B cell (primary cell): ENCODE data around the gene CABLES2. TPM values are rescaled to one million over a fixed set of nuclear protein-coding genes. Genes with fewer than 3 reads are reported as not detected.

Experiments used
- ATAC-seq: fragments of 200-7000 bp; cut with Tn5 transposase; one replicate; pipeline ENCODE4 v1.10.0; 2021; ENCODE audit warnings: low read depth, mild to moderate bottlenecking, moderate number of reproducible peaks, moderate library complexity
- CTCF ChIA-PET: fragments of 350-600 bp; sonication (Branson Sonifier 250); formaldehyde crosslinking; loops from one replicate; lab custom pipeline; 2021; ENCODE audit warnings: antibody characterized with exemption, inconsistent platforms; lab: Charles Lee
- POLR2A ChIA-PET: fragments of 350-600 bp; sonication (Branson Sonifier 250); formaldehyde crosslinking; loops from one replicate; lab custom pipeline; 2021; ENCODE audit warnings: antibody characterized with exemption; lab: Charles Lee
- DNase-seq: peaks from one replicate; pipeline ENCODE4 v3.0.0; 2013
- H2AFZ ChIP-seq: 2 replicates; pipeline ENCODE4 v1.6.1; 2012; ENCODE audit warnings: mild to moderate bottlenecking, low read depth, low read length; ENCODE audit not compliant: insufficient read depth, poor library complexity, severe bottlenecking
- H3K27ac ChIP-seq, 2 donors: 1 replicate in 1 of 2; 2 replicates in 1 of 2; pipeline ENCODE4 v1.5.1; 2012 to 2013; ENCODE audit warnings: low read length in 2 of 2, mild to moderate bottlenecking in 2 of 2, moderate library complexity in 1 of 2
- H3K27me3 ChIP-seq, 4 experiments: fragments of 200-600 bp in 1 of 4; sonication (generic) in 1 of 4; replicated peaks in 1 of 4; 1 replicate in 2 of 4; 2 replicates in 2 of 4; pipeline versions ENCODE4 v1.6.1 to v1.7.0; 2013 to 2016; ENCODE audit warnings: low read length in 3 of 4, mild to moderate bottlenecking in 2 of 4, mixed read lengths in 1 of 4, moderate library complexity in 1 of 4; ENCODE audit not compliant: insufficient read depth in 4 of 4, control insufficient read depth in 3 of 4; ENCODE audit errors: control extremely low read depth in 1 of 4
- H3K36me3 ChIP-seq, 2 experiments: replicated peaks in 1 of 2; 1 replicate in 1 of 2; 2 replicates in 1 of 2; pipeline versions ENCODE4 v1.6.1 to v1.7.1; 2013; ENCODE audit warnings: low read length in 1 of 2; ENCODE audit not compliant: insufficient read depth in 2 of 2, control insufficient read depth in 1 of 2; ENCODE audit errors: control extremely low read depth in 1 of 2, extremely low read depth in 1 of 2
- H3K4me1 ChIP-seq, 2 donors: fragments of 200-600 bp in 1 of 2; sonication (generic) in 1 of 2; 1 replicate in 1 of 2; 2 replicates in 1 of 2; pipeline versions ENCODE4 v1.5.1 to v1.6.1; 2013 to 2017; ENCODE audit warnings: low read length in 2 of 2; ENCODE audit not compliant: control insufficient read depth in 2 of 2, insufficient read depth in 2 of 2
- H3K4me2 ChIP-seq: replicated peaks from 2 replicates; pipeline ENCODE3; 2012; ENCODE audit warnings: mild to moderate bottlenecking, low read depth, low read length; ENCODE audit not compliant: poor library complexity, severe bottlenecking
- H3K4me3 ChIP-seq, 5 experiments: fragments of 200-600 bp in 1 of 5; sonication (generic) in 1 of 5; 1 replicate in 3 of 5; 2 replicates in 2 of 5; pipeline versions ENCODE4 v1.5.1 to v1.7.0; 2011 to 2016; ENCODE audit warnings: low read length in 4 of 5, mild to moderate bottlenecking in 4 of 5, low read depth in 2 of 5, control low read depth in 1 of 5, moderate library complexity in 1 of 5; ENCODE audit not compliant: insufficient read depth in 1 of 5; ENCODE audit errors: control extremely low read depth in 1 of 5, extremely low read depth in 1 of 5
- H3K79me2 ChIP-seq: fragments of 200-600 bp; sonication (generic); one replicate; pipeline ENCODE4 v1.6.0; 2016; ENCODE audit warnings: low read length; ENCODE audit not compliant: control insufficient read depth, insufficient read depth
- H3K9ac ChIP-seq: fragments of 200-600 bp; sonication (generic); 2 replicates; pipeline ENCODE4 v1.6.1; 2017; ENCODE audit warnings: mild to moderate bottlenecking, low read length, moderate library complexity
- H3K9me3 ChIP-seq, 3 donors: one replicate each; pipeline versions ENCODE4 v1.6.1 to v1.7.1; 2013; ENCODE audit warnings: low read length in 2 of 3; ENCODE audit not compliant: control insufficient read depth in 2 of 3, insufficient read depth in 1 of 3; ENCODE audit errors: control extremely low read depth in 1 of 3
- H4K20me1 ChIP-seq: 2 replicates; pipeline ENCODE4 v1.6.0; 2012; ENCODE audit warnings: mild to moderate bottlenecking, low read length; ENCODE audit not compliant: insufficient read depth, control insufficient read depth, poor library complexity, severe bottlenecking
- H3K27ac Mint-ChIP-seq: one replicate; pipeline ENCODE4 v1.8.0; 2021; ENCODE audit warnings: mixed read lengths
- H3K27me3 Mint-ChIP-seq: one replicate; pipeline ENCODE4 v1.8.0; 2021; ENCODE audit warnings: mixed read lengths
- H3K4me1 Mint-ChIP-seq: one replicate; pipeline ENCODE4 v1.8.0; 2021; ENCODE audit warnings: mixed read lengths
- H3K4me3 Mint-ChIP-seq: one replicate; pipeline ENCODE4 v1.8.0; 2021; ENCODE audit warnings: mixed read lengths
- H3K9me3 Mint-ChIP-seq: one replicate; pipeline ENCODE4 v1.8.0; 2022; ENCODE audit warnings: mixed read lengths; ENCODE audit not compliant: insufficient read depth
- EZH2 ChIP-seq: IDR thresholded peaks from 2 replicates; pipeline ENCODE4 v1.6.1; 2012; ENCODE audit warnings: borderline replicate concordance, low read depth, mild to moderate bottlenecking, moderate library complexity, low read length; ENCODE audit not compliant: insufficient read depth, poor library complexity, severe bottlenecking
- WGBS: methylation state at CpG from one replicate; pipeline ENCODE4 v1.1.5; 2013; ENCODE audit warnings: missing lambda C conversion rate; ENCODE audit not compliant: insufficient coverage; 5-methylcytosine and 5-hydroxymethylcytosine counted together
- intact Hi-C: fragments of 100-400 bp; cut with micrococcal nuclease; formaldehyde crosslinking; loops from one replicate; pipeline ENCODE4 v1.10.0; 2022
- polyA plus RNA-seq: library from polyadenylated mRNA; depleted of rRNA; stranded (reverse); fragments of >200 nt; gene quantifications from 2 replicates; pipeline ENCODE4 v1.2.3, GENCODE V29; 2012
- total RNA-seq, 2 donors: library from RNA; stranded (reverse); fragments of 120-200 nt in 1 of 2; gene quantifications; 1 replicate in 1 of 2; 2 replicates in 1 of 2; pipeline versions ENCODE4 v1.2.3 to v1.2.4, GENCODE V29; 2013 to 2022
- TF ChIP-seq, protein P1 (sequence below): fragments of 200-600 bp; IDR thresholded peaks from one replicate; pipeline ENCODE4 v1.8.0; 2022; ENCODE audit warnings: antibody characterized with exemption, mild to moderate bottlenecking

The CABLES2 gene
- total and polyA plus RNA-seq, 2 donors (not counting 1 experiment from before 2014, with no cell fraction given), result 4.8 to 8.2 TPM

DNA sequence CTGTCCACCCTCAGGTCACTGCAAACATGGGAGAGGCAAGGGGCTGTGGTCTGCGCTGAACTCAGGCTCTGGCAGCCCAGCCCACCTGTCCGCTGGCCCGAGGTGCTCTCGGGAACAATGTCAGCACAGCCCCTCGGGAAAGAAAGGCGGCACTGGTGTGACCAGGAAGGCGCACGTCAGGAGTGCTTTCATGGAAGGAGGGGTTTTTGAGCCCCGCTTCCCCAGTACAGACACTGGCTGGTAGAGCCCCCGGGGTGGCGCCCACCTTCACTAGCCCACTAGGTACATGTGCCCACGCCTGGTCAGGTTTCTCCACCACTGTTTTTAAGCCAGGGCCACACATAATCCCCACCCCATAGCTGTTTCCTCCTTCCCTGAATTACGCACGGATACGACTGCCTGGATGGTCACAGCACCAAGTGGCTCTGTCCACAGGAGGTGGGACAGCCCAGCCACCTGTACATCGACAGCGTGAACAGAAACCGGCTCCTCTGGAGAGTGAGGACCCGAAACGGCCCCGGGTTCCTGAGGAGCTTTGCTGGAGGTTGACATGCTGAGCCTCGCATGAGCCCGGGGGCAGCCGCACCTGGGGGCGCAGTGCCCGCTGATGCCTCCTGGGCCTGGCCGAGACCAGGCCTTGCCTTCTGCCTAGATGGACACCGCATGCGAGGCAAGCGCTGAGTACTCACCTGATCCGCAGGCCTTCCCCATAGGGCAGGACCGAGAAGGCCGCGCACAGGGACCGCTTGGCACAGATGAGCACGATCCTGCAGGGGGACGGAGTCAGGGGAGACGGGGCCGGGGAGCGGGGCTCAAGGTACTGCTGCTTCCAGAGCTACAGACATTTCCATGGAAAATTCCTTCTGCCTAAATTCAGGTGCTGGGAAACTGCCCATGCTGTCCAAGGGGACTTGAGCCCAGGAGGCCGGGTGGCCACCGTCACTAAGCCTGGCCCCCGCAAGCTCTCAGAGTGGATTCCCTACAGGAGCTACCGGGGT is 12.5 kb downstream of the CABLES2 start:
- Histone ChIP-seq H3K27ac (no peak overlapping the region), H3K27me3 (no peaks in the 10 kb centered on the region), H3K36me3 (peaks cover 0 to 22% of the 10 kb centered on the region in 2 experiments), H2AFZ (no peak overlapping the region), H3K9ac (no peak overlapping the region), H3K4me3 (no peak overlapping the region), H3K4me2 (no peak overlapping the region), H3K4me1 (no peaks in the 10 kb centered on the region), H4K20me1 (peaks cover 20% of the 10 kb centered on the region), H3K79me2 (peaks cover 3% of the 10 kb centered on the region), H3K9me3 (peaks cover 0 to 7% (median 0%) of the 10 kb centered on the region in 3 donors)
- TF ChIP-seq, protein P1, sequence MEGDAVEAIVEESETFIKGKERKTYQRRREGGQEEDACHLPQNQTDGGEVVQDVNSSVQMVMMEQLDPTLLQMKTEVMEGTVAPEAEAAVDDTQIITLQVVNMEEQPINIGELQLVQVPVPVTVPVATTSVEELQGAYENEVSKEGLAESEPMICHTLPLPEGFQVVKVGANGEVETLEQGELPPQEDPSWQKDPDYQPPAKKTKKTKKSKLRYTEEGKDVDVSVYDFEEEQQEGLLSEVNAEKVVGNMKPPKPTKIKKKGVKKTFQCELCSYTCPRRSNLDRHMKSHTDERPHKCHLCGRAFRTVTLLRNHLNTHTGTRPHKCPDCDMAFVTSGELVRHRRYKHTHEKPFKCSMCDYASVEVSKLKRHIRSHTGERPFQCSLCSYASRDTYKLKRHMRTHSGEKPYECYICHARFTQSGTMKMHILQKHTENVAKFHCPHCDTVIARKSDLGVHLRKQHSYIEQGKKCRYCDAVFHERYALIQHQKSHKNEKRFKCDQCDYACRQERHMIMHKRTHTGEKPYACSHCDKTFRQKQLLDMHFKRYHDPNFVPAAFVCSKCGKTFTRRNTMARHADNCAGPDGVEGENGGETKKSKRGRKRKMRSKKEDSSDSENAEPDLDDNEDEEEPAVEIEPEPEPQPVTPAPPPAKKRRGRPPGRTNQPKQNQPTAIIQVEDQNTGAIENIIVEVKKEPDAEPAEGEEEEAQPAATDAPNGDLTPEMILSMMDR, result no peak
- TF ChIP-seq EZH2, result no peak
- ATAC-seq, result no peak
- WGBS, result 95% methylated on average over 44 of the region's 44 CpGs
- Mint-ChIP-seq H3K4me3 (no peak overlapping the region), H3K4me1 (peaks cover 2% of the 10 kb centered on the region), H3K27me3 (no peaks in the 10 kb centered on the region), H3K27ac (no peak overlapping the region), H3K9me3 (no peaks in the 10 kb centered on the region)
- intact Hi-C loops, result no loop called here
- no peak for DNase-seq
- ChIA-PET CTCF (no interaction called here), POLR2A (no interaction called here)

DNA sequence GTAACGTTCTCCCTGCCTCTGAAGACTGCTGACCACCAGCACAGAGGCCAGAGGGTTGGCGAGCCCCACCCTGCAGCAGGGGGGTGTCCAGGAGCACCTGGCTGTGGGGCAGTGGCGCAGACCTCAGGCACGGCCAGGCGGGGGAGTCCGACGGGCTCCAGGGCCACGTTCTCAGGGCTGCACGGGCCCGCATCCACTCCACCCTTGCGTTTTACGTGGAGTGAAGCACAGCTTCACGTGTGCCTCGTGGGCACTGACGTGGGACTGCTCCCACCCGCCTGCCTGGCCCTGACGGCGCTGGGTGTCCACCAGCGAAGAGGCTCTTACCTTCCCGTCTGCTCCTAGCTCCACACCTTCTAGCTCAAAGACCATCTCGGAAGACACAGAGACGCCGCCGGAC is 13.3 kb downstream of the CABLES2 start:
- Mint-ChIP-seq H3K9me3 (no peaks in the 10 kb centered on the region), H3K27ac (no peak overlapping the region), H3K4me1 (peaks cover 3% of the 10 kb centered on the region), H3K27me3 (no peaks in the 10 kb centered on the region), H3K4me3 (no peak overlapping the region)
- Histone ChIP-seq H3K27ac (no peak overlapping the region), H3K36me3 (peaks cover 0 to 29% of the 10 kb centered on the region in 2 experiments), H3K4me2 (no peak overlapping the region), H4K20me1 (peaks cover 27% of the 10 kb centered on the region), H3K9ac (no peak overlapping the region), H3K4me3 (no peak overlapping the region), H2AFZ (no peak overlapping the region), H3K4me1 (no peaks in the 10 kb centered on the region), H3K9me3 (peaks cover 0 to 7% (median 0%) of the 10 kb centered on the region in 3 donors), H3K27me3 (no peaks in the 10 kb centered on the region), H3K79me2 (peaks cover 11% of the 10 kb centered on the region)
- WGBS, result 96% methylated on average over 24 of the region's 24 CpGs
- TF ChIP-seq, protein P1, result no peak
- TF ChIP-seq EZH2, result no peak
- CTCF ChIA-PET, result interaction anchor here (1.5 kb wide), 1 partner anchor 11 kb away, joined by 7 read pairs; no protein-coding TSS in a partner anchor
- ATAC-seq (no peak), DNase-seq (no peak)
- intact Hi-C loops, result no loop called here
- POLR2A ChIA-PET, result no interaction called here
